Tibial nerve (tissue), 4 donors: ENCODE measurements around the gene IGFL2. TPM values are rescaled to one million over a fixed set of nuclear protein-coding genes. Genes with fewer than 3 reads are reported as not detected.

Source experiments
- DNase-seq, 2 donors: peaks; one replicate each; pipeline ENCODE4 v3.0.0-alpha.2; 2019; ENCODE audit warnings: low spot score in 2 of 2
- H3K27ac ChIP-seq, 4 donors: fragments of 200-600 bp; sonication (generic) in 3 of 4; one replicate each; pipeline ENCODE4 v1.5.1; 2017 to 2019; ENCODE audit warnings: mild to moderate bottlenecking in 1 of 4
- H3K27me3 ChIP-seq, 2 donors: fragments of 200-600 bp; sonication (generic) in 1 of 2; one replicate each; pipeline versions ENCODE4 v1.5.1 to v1.6.0; 2017 to 2019
- H3K36me3 ChIP-seq, 3 donors: fragments of 200-600 bp; sonication (generic); one replicate each; pipeline ENCODE4 v1.5.1; 2018 to 2019
- H3K4me1 ChIP-seq, 4 donors: fragments of 200-600 bp; sonication (generic) in 3 of 4; one replicate each; pipeline ENCODE4 v1.5.1; 2017 to 2019
- H3K4me3 ChIP-seq, 4 donors: fragments of 200-600 bp; sonication (generic) in 3 of 4; one replicate each; pipeline ENCODE4 v1.5.1; 2017 to 2019; ENCODE audit warnings: mild to moderate bottlenecking in 1 of 4, moderate library complexity in 1 of 4
- H3K9me3 ChIP-seq, 4 donors: fragments of 200-600 bp; sonication (generic) in 3 of 4; one replicate each; pipeline ENCODE4 v1.5.1; 2017 to 2019
- CTCF ChIP-seq, 5 experiments: fragments of 200-600 bp in 3 of 5; fragments of 450-650 bp in 2 of 5; sonication (generic) in 3 of 5; IDR thresholded peaks; one replicate each; pipeline ENCODE4 v1.5.1; 2016 to 2019; ENCODE audit warnings: antibody characterized with exemption in 5 of 5, mild to moderate bottlenecking in 3 of 5, moderate library complexity in 2 of 5
- EP300 ChIP-seq, 2 donors: sonication (generic); formaldehyde crosslinking; IDR thresholded peaks; one replicate each; pipeline ENCODE4 v1.6.1; 2017; ENCODE audit warnings: antibody characterized with exemption in 2 of 2, mild to moderate bottlenecking in 1 of 2
- POLR2A ChIP-seq, 2 donors: fragments of 450-650 bp; IDR thresholded peaks; one replicate each; pipeline ENCODE4 v1.6.1; 2017; ENCODE audit warnings: antibody characterized with exemption in 2 of 2, mild to moderate bottlenecking in 2 of 2, moderate library complexity in 2 of 2
- WGBS, 2 donors: methylation state at CpG; one replicate each; pipeline ENCODE4 v1.1.5; 2018; 5-methylcytosine and 5-hydroxymethylcytosine counted together
- total RNA-seq, 4 donors: library from RNA; depleted of rRNA; stranded (reverse); fragments of >200 nt; gene quantifications; one replicate each; pipeline ENCODE4 v1.1.0, GENCODE V29; 2016

IGFL2 gene
- total RNA-seq, 4 donors from 2014 or later: 1.0 TPM; not detected in 3

GRCh38 chr19:46112527-46112926 is 35.5 kb upstream of the IGFL2 start:
- Histone ChIP-seq H3K4me3 (no peak overlapping the region), H3K27ac (no peak overlapping the region), H3K9me3 (no peaks in the 10 kb centered on the region), H3K27me3 (peaks cover 0 to 4% of the 10 kb centered on the region in 2 donors), H3K4me1 (no peaks in the 10 kb centered on the region), H3K36me3 (no peaks in the 10 kb centered on the region)
- TF ChIP-seq EP300 (IDR thresholded peaks at IDR 0.05) (no peak), CTCF (IDR thresholded peaks at IDR 0.05) (no peak), POLR2A (IDR thresholded peaks at IDR 0.05) (no peak)
- no peak for DNase-seq
- WGBS, 2 donors: 68 to 70% methylated on average over 2 of the region's 2 CpGs

GRCh38 chr19:46113726-46114125 is 34.3 kb upstream of the IGFL2 start:
- H3K36me3 ChIP-seq: no peaks in the 10 kb centered on the region
- H3K4me3 ChIP-seq: no peak overlapping the region
- H3K27ac ChIP-seq: no peak overlapping the region
- H3K9me3 ChIP-seq: no peaks in the 10 kb centered on the region
- H3K27me3 ChIP-seq: peaks cover 0 to 4% of the 10 kb centered on the region in 2 donors
- H3K4me1 ChIP-seq: no peaks in the 10 kb centered on the region
- no peak for DNase-seq
- no peak for TF ChIP-seq EP300 (IDR thresholded peaks at IDR 0.05)
- TF ChIP-seq POLR2A (IDR thresholded peaks at IDR 0.05): no peak
- 26 to 40% methylated on average over 1 of the region's 1 CpG for WGBS, 2 donors

- Histone ChIP-seq H3K36me3 (no peaks in the 10 kb centered on the region), H3K9me3 (no peaks in the 10 kb centered on the region), H3K4me1 (no peaks in the 10 kb centered on the region), H3K27ac (no peak overlapping the region), H3K4me3 (no peak overlapping the region), H3K27me3 (peaks cover 0 to 4% of the 10 kb centered on the region in 2 donors)
- TF ChIP-seq EP300 (IDR thresholded peaks at IDR 0.05) (no peak), POLR2A (IDR thresholded peaks at IDR 0.05) (no peak), CTCF (IDR thresholded peaks at IDR 0.05) (no peak)
- WGBS, 2 donors: 77 to 79% methylated on average over 9 of the region's 9 CpGs
- no peak for DNase-seq
Measured at GRCh38 chr19:46115396-46116106, 32.5 kb upstream of the IGFL2 start.

GRCh38 chr19:46116121-46116520 is 31.9 kb upstream of the IGFL2 start:
- Histone ChIP-seq H3K4me1 (no peaks in the 10 kb centered on the region), H3K36me3 (no peaks in the 10 kb centered on the region), H3K27ac (no peak overlapping the region), H3K4me3 (no peak overlapping the region), H3K27me3 (peaks cover 0 to 4% of the 10 kb centered on the region in 2 donors), H3K9me3 (no peaks in the 10 kb centered on the region)
- TF ChIP-seq CTCF (IDR thresholded peaks at IDR 0.05) (no peak), POLR2A (IDR thresholded peaks at IDR 0.05) (no peak), EP300 (IDR thresholded peaks at IDR 0.05) (no peak)
- 69 to 73% methylated on average over 3 of the region's 3 CpGs for WGBS, 2 donors
- no peak for DNase-seq

GRCh38 chr19:46118136-46118535 is 29.9 kb upstream of the IGFL2 start:
- no peaks in the 10 kb centered on the region for H3K36me3 ChIP-seq
- H3K4me3 ChIP-seq: no peak overlapping the region
- H3K4me1 ChIP-seq: no peaks in the 10 kb centered on the region
- DNase-seq: no peak
- TF ChIP-seq POLR2A (IDR thresholded peaks at IDR 0.05) (no peak), CTCF (IDR thresholded peaks at IDR 0.05) (no peak), EP300 (IDR thresholded peaks at IDR 0.05) (no peak)
- 84 to 85% methylated on average over 3 of the region's 3 CpGs for WGBS, 2 donors
- H3K27me3 ChIP-seq: no peaks in the 10 kb centered on the region
- H3K9me3 ChIP-seq: no peaks in the 10 kb centered on the region
- H3K27ac ChIP-seq: no peak overlapping the region
